Stomach smooth muscle (tissue), 2 donors: ENCODE results near the gene PHTF1.
"Not testable (repeated sequence)": the region's sequence is repeated elsewhere in the genome, so short reads cannot be mapped to it uniquely, and the experiment has no call there.

ENCODE experiments used
- H3K27ac ChIP-seq: one replicate; pipeline ENCODE4 v1.7.0; 2013; ENCODE audit warnings: mild to moderate bottlenecking, low read length, inconsistent platforms
- H3K27me3 ChIP-seq, 2 donors: one replicate each; pipeline ENCODE4 v1.7.0; 2013; ENCODE audit warnings: low read length in 2 of 2; ENCODE audit not compliant: insufficient read depth in 2 of 2, control insufficient read depth in 1 of 2
- H3K36me3 ChIP-seq, 2 donors: one replicate each; pipeline ENCODE4 v1.7.0; 2013; ENCODE audit warnings: low read length in 2 of 2; ENCODE audit not compliant: control insufficient read depth in 2 of 2, insufficient read depth in 2 of 2
- H3K4me1 ChIP-seq: one replicate; pipeline ENCODE4 v1.7.0; 2013; ENCODE audit warnings: low read length; ENCODE audit not compliant: control insufficient read depth, insufficient read depth
- H3K4me3 ChIP-seq, 2 donors: one replicate each; pipeline ENCODE4 v1.7.0; 2013; ENCODE audit warnings: low read length in 2 of 2
- H3K9ac ChIP-seq, 2 donors: one replicate each; pipeline ENCODE4 v1.7.0; 2013; ENCODE audit warnings: low read length in 2 of 2, mild to moderate bottlenecking in 1 of 2
- H3K9me3 ChIP-seq, 2 donors: one replicate each; pipeline ENCODE4 v1.7.0; 2013; ENCODE audit warnings: low read length in 2 of 2; ENCODE audit not compliant: control insufficient read depth in 2 of 2
- donor health status: healthy.
- donor health status: Pancreatic carcinoma.

PHTF1 gene

GRCh38 chr1:113718621-113719020, 40.7 kb downstream of the PHTF1 start:
- not testable (repeated sequence) for H3K4me1 ChIP-seq, H3K4me3 ChIP-seq, H3K27me3 ChIP-seq, H3K36me3 ChIP-seq, H3K9ac ChIP-seq, H3K27ac ChIP-seq, H3K9me3 ChIP-seq

DNA sequence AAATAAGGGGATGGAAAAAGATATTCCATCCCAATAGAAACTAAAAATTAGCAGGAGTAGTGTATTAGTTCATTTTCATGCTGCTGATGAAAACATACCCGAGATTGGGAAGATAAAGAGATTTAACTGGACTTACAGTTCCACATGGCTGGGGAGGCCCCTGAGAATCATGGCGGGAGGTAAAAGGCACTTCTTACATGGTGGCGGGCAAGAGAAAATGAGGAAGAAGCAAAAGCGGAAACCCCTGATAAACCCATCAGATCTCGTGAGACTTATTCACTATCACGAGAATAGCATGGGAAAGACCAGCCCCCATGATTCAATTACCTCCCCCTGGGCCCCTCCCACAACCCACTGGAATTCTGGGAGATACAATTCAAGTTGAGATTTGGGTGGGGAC, 41.8 kb downstream of the PHTF1 start:
- not testable (repeated sequence) for H3K36me3 ChIP-seq, H3K27ac ChIP-seq, H3K4me3 ChIP-seq, H3K9ac ChIP-seq, H3K9me3 ChIP-seq, H3K27me3 ChIP-seq, H3K4me1 ChIP-seq

GRCh38 chr1:113714606-113715269, 44.5 kb downstream of the PHTF1 start:
- Histone ChIP-seq H3K27me3 (no peaks in the 10 kb centered on the region), H3K4me1 (no peaks in the 10 kb centered on the region), H3K4me3 (no peak overlapping the region), H3K9me3 (no peaks in the 10 kb centered on the region), H3K9ac (no peak overlapping the region), H3K27ac (no peak overlapping the region), H3K36me3 (peaks cover 2 to 3% of the 10 kb centered on the region in 2 donors)

DNA sequence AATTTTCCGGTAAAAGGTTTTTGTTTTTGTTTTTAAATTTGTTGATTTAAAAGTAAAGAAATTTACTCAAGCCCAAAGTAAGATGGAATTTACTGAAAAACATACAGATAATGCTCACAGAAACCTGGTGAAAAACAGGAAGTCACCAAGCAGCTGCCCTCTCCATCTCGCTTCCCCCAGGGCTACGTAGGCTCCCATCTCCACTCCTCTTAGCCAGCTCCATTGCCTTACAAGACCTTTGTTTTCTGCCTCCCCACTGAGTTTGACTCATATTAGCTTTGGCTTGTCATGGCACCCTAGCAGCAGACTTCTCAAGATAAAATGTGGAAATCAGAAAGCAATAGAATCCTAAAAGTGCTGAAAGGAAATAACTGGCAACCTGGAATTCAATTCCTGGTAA, 57.9 kb downstream of the PHTF1 start:
- no peak overlapping the region for H3K27ac ChIP-seq
- no peaks in the 10 kb centered on the region for H3K9me3 ChIP-seq
- H3K36me3 ChIP-seq = peaks cover 3 to 12% of the 10 kb centered on the region in 2 donors
- no peaks in the 10 kb centered on the region for H3K4me1 ChIP-seq
- H3K27me3 ChIP-seq = no peaks in the 10 kb centered on the region
- H3K9ac ChIP-seq = no peak overlapping the region
- H3K4me3 ChIP-seq = no peak overlapping the region

GRCh38 chr1:113694910-113695309, 64.4 kb downstream of the PHTF1 start:
- no peak overlapping the region for H3K9ac ChIP-seq

DNA sequence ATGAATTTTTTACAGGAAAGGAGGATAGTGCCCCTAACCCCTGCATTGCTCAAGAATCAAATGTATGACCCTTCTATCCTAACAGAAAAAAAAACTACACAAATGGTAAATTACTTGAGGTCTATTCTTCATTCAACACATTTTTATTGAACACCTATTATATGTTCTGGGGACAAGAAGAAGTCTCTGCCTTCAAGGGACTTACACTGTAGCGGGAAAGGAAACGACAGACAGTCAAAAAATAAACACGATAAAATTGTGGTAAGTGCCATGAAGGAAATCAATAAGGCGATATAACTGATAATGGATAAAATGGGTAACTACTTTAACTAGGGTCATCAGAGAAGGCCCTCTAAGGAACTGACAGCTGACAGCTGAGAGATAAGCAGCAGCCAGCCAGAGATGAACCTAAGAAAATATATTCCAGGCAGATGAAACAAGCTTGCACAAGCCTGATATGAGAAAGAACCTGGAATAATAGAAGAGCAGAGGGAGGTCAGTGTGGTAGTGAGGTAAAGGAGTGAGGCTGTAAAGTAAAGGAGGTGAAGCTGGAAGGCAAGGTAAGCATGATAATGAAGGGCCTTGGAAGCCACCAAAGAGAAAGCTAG, 66.4 kb downstream of the PHTF1 start:
- peaks cover 0 to 2% of the 10 kb centered on the region in 2 donors for H3K9me3 ChIP-seq
- H3K27me3 ChIP-seq = no peaks in the 10 kb centered on the region
- H3K4me1 ChIP-seq = no peaks in the 10 kb centered on the region
- H3K9ac ChIP-seq = no peak overlapping the region
- no peak overlapping the region for H3K27ac ChIP-seq
- peaks cover 0 to 1% of the 10 kb centered on the region in 2 donors for H3K36me3 ChIP-seq
- H3K4me3 ChIP-seq = no peak overlapping the region

More at GRCh38 chr1:113694910-113695309, 64.4 kb downstream of the PHTF1 start:
- Histone ChIP-seq H3K27me3 (no peaks in the 10 kb centered on the region), H3K9me3 (peaks cover 0 to 2% of the 10 kb centered on the region in 2 donors), H3K4me1 (no peaks in the 10 kb centered on the region), H3K27ac (no peak overlapping the region), H3K4me3 (no peak overlapping the region), H3K36me3 (peaks cover 3 to 10% of the 10 kb centered on the region in 2 donors)

GRCh38 chr1:113692342-113692741, 66.9 kb downstream of the PHTF1 start:
- H3K27ac ChIP-seq = no peak overlapping the region
- no peak overlapping the region for H3K4me3 ChIP-seq
- no peak overlapping the region for H3K9ac ChIP-seq
- H3K9me3 ChIP-seq = peaks cover 0 to 2% of the 10 kb centered on the region in 2 donors
- no peaks in the 10 kb centered on the region for H3K4me1 ChIP-seq
- no peaks in the 10 kb centered on the region for H3K27me3 ChIP-seq
- no peaks in the 10 kb centered on the region for H3K36me3 ChIP-seq

- H3K4me3 ChIP-seq = no peak overlapping the region
- no peaks in the 10 kb centered on the region for H3K27me3 ChIP-seq
- H3K27ac ChIP-seq = no peak overlapping the region
- no peaks in the 10 kb centered on the region for H3K4me1 ChIP-seq
- H3K9ac ChIP-seq = no peak overlapping the region
- H3K9me3 ChIP-seq = peaks cover 0 to 2% of the 10 kb centered on the region in 2 donors
- no peaks in the 10 kb centered on the region for H3K36me3 ChIP-seq
Measured at GRCh38 chr1:113691184-113691583, 68.1 kb downstream of the PHTF1 start.

- no peaks in the 10 kb centered on the region for H3K36me3 ChIP-seq
- H3K4me3 ChIP-seq = no peak overlapping the region
- no peaks in the 10 kb centered on the region for H3K9me3 ChIP-seq
- no peak overlapping the region for H3K27ac ChIP-seq
- no peak overlapping the region for H3K9ac ChIP-seq
- no peaks in the 10 kb centered on the region for H3K4me1 ChIP-seq
- H3K27me3 ChIP-seq = no peaks in the 10 kb centered on the region
Measured at GRCh38 chr1:113686891-113687618, 72.2 kb downstream of the PHTF1 start.

GRCh38 chr1:113684153-113684541, 75.1 kb downstream of the PHTF1 start:
- H3K9ac ChIP-seq = no peak overlapping the region
- no peak overlapping the region for H3K4me3 ChIP-seq
- H3K27ac ChIP-seq = peak overlapping the region; percentile 25
- H3K4me1 ChIP-seq = no peaks in the 10 kb centered on the region
- no peaks in the 10 kb centered on the region for H3K36me3 ChIP-seq
- H3K9me3 ChIP-seq = no peaks in the 10 kb centered on the region
- no peaks in the 10 kb centered on the region for H3K27me3 ChIP-seq
